DOHH2 (cell line): ENCODE results near the gene UXS1.

Experiments used
- H3F3A ChIP-seq: fragments of 200-600 bp; sonication (generic), shearing (Covaris generic); 2 replicates; pipeline ENCODE4 v1.6.0; 2016; ENCODE audit warnings: antibody characterized with exemption, mild to moderate bottlenecking; ENCODE audit not compliant: control insufficient read depth, insufficient read depth
- H3K27ac ChIP-seq: fragments of 200-600 bp; sonication (generic); 2 replicates; pipeline ENCODE4 v1.5.1; 2014; ENCODE audit warnings: low read depth, mild to moderate bottlenecking, low read length, moderate library complexity
- H3K27me3 ChIP-seq: fragments of 200-600 bp; sonication (generic); 2 replicates; pipeline ENCODE4 v1.6.1; 2014; ENCODE audit warnings: mild to moderate bottlenecking, low read length, mixed read lengths; ENCODE audit not compliant: control insufficient read depth
- H3K36me3 ChIP-seq: fragments of 200-600 bp; sonication (generic); 2 replicates; pipeline ENCODE4 v1.6.1; 2014; ENCODE audit warnings: mild to moderate bottlenecking, low read length, moderate library complexity, mixed read lengths; ENCODE audit not compliant: control insufficient read depth
- H3K4me1 ChIP-seq: fragments of 200-600 bp; sonication (generic); 2 replicates; pipeline ENCODE4 v1.6.1; 2014; ENCODE audit warnings: mild to moderate bottlenecking, low read length, mixed read lengths; ENCODE audit not compliant: control insufficient read depth
- H3K4me2 ChIP-seq: fragments of 200-600 bp; sonication (generic); 2 replicates; pipeline ENCODE4 v1.6.0; 2014; ENCODE audit warnings: mild to moderate bottlenecking, low read length, moderate library complexity
- H3K4me3 ChIP-seq: fragments of 200-600 bp; sonication (generic); 2 replicates; pipeline ENCODE4 v1.5.1; 2014; ENCODE audit warnings: mild to moderate bottlenecking, low read length, mixed read lengths
- H3K79me2 ChIP-seq: fragments of 200-600 bp; sonication (generic); 2 replicates; pipeline ENCODE4 v1.6.1; 2014; ENCODE audit warnings: mild to moderate bottlenecking, low read length, mixed read lengths; ENCODE audit not compliant: control insufficient read depth
- H3K9me2 ChIP-seq: fragments of 200-600 bp; sonication (generic); replicated peaks from 2 replicates; pipeline ENCODE4 v1.6.1; 2014; ENCODE audit warnings: mild to moderate bottlenecking, low read length, mixed read lengths; ENCODE audit not compliant: control insufficient read depth
- H3K9me3 ChIP-seq: fragments of 200-600 bp; sonication (generic); 2 replicates; pipeline ENCODE4 v1.6.1; 2014; ENCODE audit warnings: antibody characterized with exemption, low read length, mixed read lengths; ENCODE audit not compliant: control insufficient read depth, insufficient read depth
- H4K20me1 ChIP-seq: fragments of 200-600 bp; sonication (generic); 2 replicates; pipeline ENCODE4 v1.6.0; 2014; ENCODE audit warnings: low read depth, mild to moderate bottlenecking, antibody characterized with exemption, low read length, moderate library complexity; ENCODE audit not compliant: control insufficient read depth, insufficient read depth
- EZH2phosphoT487 ChIP-seq: fragments of 200-600 bp; sonication (generic); IDR thresholded peaks from 2 replicates; pipeline ENCODE4 v1.6.1; 2017; ENCODE audit warnings: borderline replicate concordance, mild to moderate bottlenecking, antibody characterized with exemption, low read length, moderate library complexity, mixed read lengths
- TF ChIP-seq, protein P1 (sequence below): fragments of 200-600 bp; sonication (generic); IDR thresholded peaks from one replicate; pipeline ENCODE4 v1.5.1; 2014; ENCODE audit warnings: antibody characterized with exemption, mild to moderate bottlenecking, low read depth, low read length; ENCODE audit not compliant: poor library complexity, severe bottlenecking

The UXS1 gene

GRCh38 chr2:106130251-106130998, 63.7 kb downstream of the UXS1 start:
- Histone ChIP-seq H3K36me3 (no peaks in the 10 kb centered on the region), H3K9me2 (no peaks in the 10 kb centered on the region), H3K27ac (no peak overlapping the region), H3K4me1 (no peaks in the 10 kb centered on the region), H3K4me2 (no peak overlapping the region), H3F3A (no peaks in the 10 kb centered on the region), H3K9me3 (no peaks in the 10 kb centered on the region), H3K27me3 (no peaks in the 10 kb centered on the region), H3K4me3 (no peak overlapping the region), H3K79me2 (no peaks in the 10 kb centered on the region), H4K20me1 (no peaks in the 10 kb centered on the region)
- TF ChIP-seq, protein P1, sequence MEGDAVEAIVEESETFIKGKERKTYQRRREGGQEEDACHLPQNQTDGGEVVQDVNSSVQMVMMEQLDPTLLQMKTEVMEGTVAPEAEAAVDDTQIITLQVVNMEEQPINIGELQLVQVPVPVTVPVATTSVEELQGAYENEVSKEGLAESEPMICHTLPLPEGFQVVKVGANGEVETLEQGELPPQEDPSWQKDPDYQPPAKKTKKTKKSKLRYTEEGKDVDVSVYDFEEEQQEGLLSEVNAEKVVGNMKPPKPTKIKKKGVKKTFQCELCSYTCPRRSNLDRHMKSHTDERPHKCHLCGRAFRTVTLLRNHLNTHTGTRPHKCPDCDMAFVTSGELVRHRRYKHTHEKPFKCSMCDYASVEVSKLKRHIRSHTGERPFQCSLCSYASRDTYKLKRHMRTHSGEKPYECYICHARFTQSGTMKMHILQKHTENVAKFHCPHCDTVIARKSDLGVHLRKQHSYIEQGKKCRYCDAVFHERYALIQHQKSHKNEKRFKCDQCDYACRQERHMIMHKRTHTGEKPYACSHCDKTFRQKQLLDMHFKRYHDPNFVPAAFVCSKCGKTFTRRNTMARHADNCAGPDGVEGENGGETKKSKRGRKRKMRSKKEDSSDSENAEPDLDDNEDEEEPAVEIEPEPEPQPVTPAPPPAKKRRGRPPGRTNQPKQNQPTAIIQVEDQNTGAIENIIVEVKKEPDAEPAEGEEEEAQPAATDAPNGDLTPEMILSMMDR, result no peak
- no peak for TF ChIP-seq EZH2phosphoT487

GRCh38 chr2:106129592-106129991, 64.5 kb downstream of the UXS1 start:
- Histone ChIP-seq H3K4me2 (no peak overlapping the region), H3K4me1 (no peaks in the 10 kb centered on the region), H3K9me2 (no peaks in the 10 kb centered on the region), H3K79me2 (no peaks in the 10 kb centered on the region), H3K36me3 (no peaks in the 10 kb centered on the region), H3K27me3 (no peaks in the 10 kb centered on the region), H4K20me1 (no peaks in the 10 kb centered on the region), H3K9me3 (no peaks in the 10 kb centered on the region), H3F3A (no peaks in the 10 kb centered on the region), H3K27ac (no peak overlapping the region), H3K4me3 (no peak overlapping the region)
- TF ChIP-seq, protein P1, result no peak
- no peak for TF ChIP-seq EZH2phosphoT487

DNA sequence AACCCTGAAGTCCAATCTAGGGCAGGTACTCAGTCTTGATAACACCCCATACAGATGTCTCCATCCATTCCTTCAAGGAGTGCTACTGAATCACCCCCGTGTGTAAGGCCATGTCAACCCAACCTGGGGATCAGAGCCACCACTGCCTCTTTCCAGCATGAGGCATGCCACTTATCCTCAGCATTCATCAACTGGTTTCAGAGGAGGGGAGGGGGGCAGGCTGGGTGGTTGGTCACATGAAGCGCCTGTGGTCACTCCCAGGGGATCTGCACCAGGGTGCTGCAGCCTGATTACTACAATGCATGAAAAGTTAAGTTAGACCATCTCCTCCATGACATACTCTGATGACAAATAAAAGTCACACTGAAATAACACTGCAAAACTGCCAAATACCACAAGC, 65.0 kb downstream of the UXS1 start:
- Histone ChIP-seq H3K4me3 (no peak overlapping the region), H3K9me3 (no peaks in the 10 kb centered on the region), H3K9me2 (no peaks in the 10 kb centered on the region), H3K27ac (no peak overlapping the region), H3K79me2 (no peaks in the 10 kb centered on the region), H3K27me3 (no peaks in the 10 kb centered on the region), H3K4me1 (no peaks in the 10 kb centered on the region), H4K20me1 (no peaks in the 10 kb centered on the region), H3K36me3 (no peaks in the 10 kb centered on the region), H3F3A (no peaks in the 10 kb centered on the region), H3K4me2 (no peak overlapping the region)
- TF ChIP-seq, protein P1, result no peak
- no peak for TF ChIP-seq EZH2phosphoT487
